Peyer's patch (tissue), 4 donors: ENCODE measurements around the gene WDR64.

Source experiments
- CTCF ChIP-seq, 6 experiments: fragments of 450-650 bp in 4 of 6; fragments of 200-600 bp in 2 of 6; sonication (generic) in 1 of 6; IDR thresholded peaks; one replicate each; pipeline ENCODE4 v1.5.1; 2017 to 2019; ENCODE audit warnings: antibody characterized with exemption in 6 of 6, mild to moderate bottlenecking in 3 of 6, moderate library complexity in 1 of 6
- POLR2A ChIP-seq, 2 donors: fragments of 450-650 bp; IDR thresholded peaks; one replicate each; pipeline ENCODE4 v1.5.1; 2017; ENCODE audit warnings: antibody characterized with exemption in 2 of 2, mild to moderate bottlenecking in 2 of 2, moderate library complexity in 2 of 2

GRCh38 chr1:241838897-241839296 lies 186.8 kb downstream of the WDR64 start:
- no peak for TF ChIP-seq POLR2A (IDR thresholded peaks at IDR 0.05)
- TF ChIP-seq CTCF (IDR thresholded peaks at IDR 0.05) = no peak
